HEK293 (cell line): ENCODE results near the gene VIPR2.

Experiments
- CTCF ChIA-PET: fragments of 350-600 bp; formaldehyde crosslinking; extraction: SDS; loops from one replicate; lab custom pipeline; 2021; ENCODE audit warnings: antibody characterized with exemption; lab: Yijun Ruan, JAX
- POLR2A ChIA-PET: fragments of 300-600 bp; formaldehyde crosslinking; extraction: SDS; loops from one replicate; lab custom pipeline; 2020; ENCODE audit warnings: antibody characterized with exemption, inconsistent platforms; lab: Yijun Ruan, JAX
- H3K27ac ChIP-seq: fragments of 200-500 bp; sonication (Bioruptor generic); 2 replicates; pipeline ENCODE4 v1.5.1; 2014; ENCODE audit warnings: low read depth, low read length, control low read depth, inconsistent platforms; ENCODE audit errors: extremely low read depth
- H3K36me3 ChIP-seq, 2 experiments: fragments of 200-500 bp in 1 of 2; sonication (Bioruptor generic) in 1 of 2; 1 replicate in 1 of 2; 2 replicates in 1 of 2; pipeline ENCODE4 v1.5.1; 2014 to 2017; ENCODE audit warnings: inconsistent platforms in 2 of 2, low read length in 2 of 2; ENCODE audit not compliant: control insufficient read depth in 2 of 2, insufficient read depth in 1 of 2
- H3K4me1 ChIP-seq: fragments of 200-500 bp; sonication (Bioruptor generic); 2 replicates; pipeline ENCODE4 v1.5.1; 2014; ENCODE audit warnings: mild to moderate bottlenecking, low read length, inconsistent platforms; ENCODE audit not compliant: control insufficient read depth, insufficient read depth
- H3K4me3 ChIP-seq: 2 replicates; pipeline ENCODE4 v1.5.1; 2011; ENCODE audit warnings: low read depth, mild to moderate bottlenecking, control low read depth, low read length, moderate library complexity
- H3K9me3 ChIP-seq: fragments of 200-500 bp; sonication (Bioruptor generic); 2 replicates; pipeline ENCODE4 v1.5.1; 2014; ENCODE audit warnings: low read depth, low read length, inconsistent platforms; ENCODE audit not compliant: control insufficient read depth, insufficient read depth
- ELK4 ChIP-seq: IDR thresholded peaks from 2 replicates; pipeline ENCODE4 v1.6.1; 2011; ENCODE audit warnings: mild to moderate bottlenecking, low read depth, low read length, borderline replicate concordance
- FEZF1 ChIP-seq: fragments of 450-650 bp; formaldehyde crosslinking; IDR thresholded peaks from 2 replicates; pipeline ENCODE4 v1.5.1; 2016; ENCODE audit warnings: missing biosample characterization, missing genetic modification characterization
- HOXD13 ChIP-seq: sonication (generic); formaldehyde crosslinking; IDR thresholded peaks from 2 replicates; pipeline ENCODE4 v1.8.0; 2022; ENCODE audit warnings: missing genetic modification reagents, borderline replicate concordance
- KLF1 ChIP-seq: fragments of 450-650 bp; formaldehyde crosslinking; IDR thresholded peaks from 2 replicates; pipeline ENCODE4 v1.5.1; 2016; ENCODE audit warnings: missing biosample characterization, missing genetic modification characterization
- PRDM6 ChIP-seq: fragments of 450-650 bp; formaldehyde crosslinking; IDR thresholded peaks from 2 replicates; pipeline ENCODE4 v1.5.1; 2017; ENCODE audit warnings: missing biosample characterization, missing genetic modification characterization
- RBAK ChIP-seq: fragments of 450-650 bp; formaldehyde crosslinking; IDR thresholded peaks from 2 replicates; pipeline ENCODE4 v1.5.1; 2016; ENCODE audit warnings: missing biosample characterization, missing genetic modification characterization
- REST ChIP-seq: fragments of 450-650 bp; formaldehyde crosslinking; IDR thresholded peaks from 2 replicates; pipeline ENCODE4 v1.5.1; 2016; ENCODE audit warnings: missing biosample characterization, missing genetic modification characterization
- ZBTB49 ChIP-seq: fragments of 450-650 bp; formaldehyde crosslinking; IDR thresholded peaks from 2 replicates; pipeline ENCODE4 v1.5.1; 2016; ENCODE audit warnings: missing biosample characterization, missing genetic modification characterization, low read depth
- ZNF112 ChIP-seq: fragments of 450-650 bp; formaldehyde crosslinking; IDR thresholded peaks from 2 replicates; pipeline ENCODE4 v1.5.0; 2017; ENCODE audit warnings: missing biosample characterization, missing genetic modification characterization
- ZNF202 ChIP-seq: fragments of 450-650 bp; formaldehyde crosslinking; IDR thresholded peaks from 2 replicates; pipeline ENCODE4 v1.5.1; 2016; ENCODE audit warnings: missing biosample characterization, missing genetic modification characterization, borderline replicate concordance
- ZNF239 ChIP-seq: fragments of 450-650 bp; formaldehyde crosslinking; IDR thresholded peaks from 2 replicates; pipeline ENCODE4 v1.5.1; 2016; ENCODE audit warnings: missing biosample characterization, missing genetic modification characterization
- ZNF248 ChIP-seq: fragments of 450-650 bp; formaldehyde crosslinking; IDR thresholded peaks from 2 replicates; pipeline ENCODE4 v1.5.1; 2017; ENCODE audit warnings: missing biosample characterization, missing genetic modification characterization
- ZNF366 ChIP-seq: fragments of 450-650 bp; formaldehyde crosslinking; conservative IDR thresholded peaks from 2 replicates; pipeline ENCODE4 v1.5.1; 2016; ENCODE audit warnings: missing biosample characterization, missing genetic modification characterization
- ZNF37A ChIP-seq: fragments of 450-650 bp; IDR thresholded peaks from 2 replicates; pipeline ENCODE4 v1.5.1; 2018; ENCODE audit warnings: missing biosample characterization, missing genetic modification characterization
- ZNF513 ChIP-seq: fragments of 450-650 bp; IDR thresholded peaks from 2 replicates; pipeline ENCODE4 v1.5.1; 2018; ENCODE audit warnings: missing biosample characterization, missing genetic modification characterization
- ZNF629 ChIP-seq: fragments of 450-650 bp; formaldehyde crosslinking; IDR thresholded peaks from 2 replicates; pipeline ENCODE4 v1.5.1; 2017; ENCODE audit warnings: missing biosample characterization, missing genetic modification characterization
- ZNF654 ChIP-seq: fragments of 450-650 bp; formaldehyde crosslinking; IDR thresholded peaks from 2 replicates; pipeline ENCODE4 v1.5.1; 2016; ENCODE audit warnings: low read depth, missing biosample characterization, missing genetic modification characterization
- TF ChIP-seq, protein P1 (sequence below): fragments of 450-650 bp; formaldehyde crosslinking; conservative IDR thresholded peaks from 2 replicates; pipeline ENCODE4 v1.5.1; 2016; ENCODE audit warnings: low read depth, missing biosample characterization, missing genetic modification characterization

The VIPR2 gene

DNA sequence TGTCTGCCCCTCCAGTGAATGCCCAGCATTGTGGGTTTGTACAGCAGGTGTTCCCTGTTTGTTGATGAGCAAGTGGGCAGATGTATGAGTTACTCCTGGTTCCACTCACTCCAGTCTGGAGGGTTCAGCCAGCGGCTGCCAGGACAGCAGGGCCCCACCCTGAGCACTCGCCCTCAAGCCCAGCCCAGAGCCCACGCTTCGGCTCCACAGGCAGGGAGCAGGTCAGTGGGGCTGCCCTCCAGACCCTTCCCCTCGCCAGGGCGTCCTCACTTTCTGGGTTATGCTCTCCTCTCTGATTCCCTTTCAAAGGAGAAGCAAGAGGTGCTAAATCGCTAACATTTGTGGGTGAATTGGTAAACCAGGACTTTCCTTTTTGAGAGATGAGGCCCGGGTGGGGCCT lies 4.8 kb upstream of the VIPR2 start (continued):
- TF ChIP-seq ELK4 (no peak), FEZF1 (tag by site-specific recombination) (no peak), PRDM6 (no peak)
- TF ChIP-seq, all 188 proteins: peak for 0

DNA sequence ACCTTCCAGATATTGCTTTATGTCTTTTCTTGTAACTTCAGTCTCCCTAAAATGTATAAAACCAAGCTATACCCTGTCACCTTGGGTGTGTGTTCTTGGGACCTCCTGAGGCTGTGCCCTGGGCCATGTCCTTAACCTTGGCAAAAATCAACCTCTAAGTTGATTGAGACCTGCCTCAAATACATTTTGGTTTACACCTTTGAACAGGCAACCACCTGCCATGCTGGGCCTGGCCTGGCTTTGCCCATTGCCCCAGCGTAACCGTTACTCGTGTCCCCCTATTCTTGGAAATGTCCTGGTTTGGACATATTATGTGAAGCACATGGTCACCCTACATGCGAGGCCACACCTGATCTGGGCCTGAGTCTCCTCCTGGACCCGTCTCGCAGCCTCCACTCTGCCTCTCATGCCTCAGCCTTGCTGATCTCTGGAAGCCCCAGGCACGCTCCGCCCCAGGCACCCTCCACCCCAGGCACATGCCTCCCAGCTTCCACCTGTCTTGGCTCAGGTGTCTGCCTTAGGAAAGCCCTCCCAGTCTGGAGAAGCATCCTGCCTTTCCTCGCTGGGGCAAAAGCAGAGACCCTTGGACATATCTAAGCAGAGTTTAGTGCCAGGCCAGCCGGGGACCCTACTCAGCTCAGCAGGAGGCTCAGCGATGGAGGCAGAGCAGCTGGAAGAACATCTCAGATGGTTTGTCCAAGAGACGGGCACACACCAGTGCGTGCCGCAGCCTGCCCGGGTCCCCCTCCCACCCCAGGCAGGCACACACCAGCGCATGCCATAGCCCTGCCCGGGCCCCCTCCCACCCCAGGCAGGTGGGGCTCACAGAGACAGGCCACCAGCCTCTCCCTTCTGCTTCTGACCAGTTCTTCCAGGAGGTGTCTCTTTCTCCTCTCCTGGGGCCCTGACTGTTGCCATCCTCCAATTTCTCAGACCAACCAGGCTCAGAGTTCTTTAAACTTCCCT lies 4.0 kb upstream of the VIPR2 start:
- POLR2A ChIA-PET, result no interaction called here
- Histone ChIP-seq H3K36me3 (no peaks in the 10 kb centered on the region), H3K27ac (no peak overlapping the region), H3K4me3 (no peak overlapping the region), H3K4me1 (no peaks in the 10 kb centered on the region), H3K9me3 (no peaks in the 10 kb centered on the region)
- CTCF ChIA-PET, result no interaction called here
- TF ChIP-seq ZNF202 (tag by site-specific recombination), result no peak
- TF ChIP-seq KLF1 (tag by site-specific recombination), result no peak
- TF ChIP-seq ZNF654 (tag by site-specific recombination), result no peak

DNA sequence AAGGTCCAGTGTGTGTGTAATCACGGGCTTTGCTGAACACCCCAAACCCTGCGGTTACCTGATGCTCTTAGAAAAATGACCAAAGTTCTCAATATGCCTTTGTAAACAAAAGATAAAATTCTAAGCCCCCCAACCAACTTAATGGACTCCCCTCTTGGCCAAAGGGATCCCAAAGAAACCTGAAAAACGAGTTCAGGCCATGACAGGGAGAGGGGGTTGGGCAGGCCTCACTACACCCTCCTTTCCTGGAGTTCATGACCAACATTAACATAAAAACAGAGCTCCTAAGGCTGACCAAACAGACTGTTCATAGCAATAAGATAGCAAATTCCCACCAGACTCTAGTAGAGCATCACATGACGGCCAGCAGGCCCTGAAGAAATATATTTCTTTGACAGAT lies 3.0 kb upstream of the VIPR2 start:
- POLR2A ChIA-PET, result no interaction called here
- no peak overlapping the region for H3K27ac ChIP-seq
- CTCF ChIA-PET, result no interaction called here
- H3K4me1 ChIP-seq, result no peaks in the 10 kb centered on the region
- no peaks in the 10 kb centered on the region for H3K36me3 ChIP-seq
- no peak overlapping the region for H3K4me3 ChIP-seq
- H3K9me3 ChIP-seq, result no peaks in the 10 kb centered on the region
- TF ChIP-seq ZNF37A (tag by site-specific recombination) (no peak), REST (tag by site-specific recombination) (no peak), ZNF366 (tag by site-specific recombination) (no peak), KLF1 (tag by site-specific recombination) (no peak), ZNF112 (tag by site-specific recombination) (no peak), RBAK (tag by site-specific recombination) (no peak), ZBTB49 (tag by site-specific recombination) (no peak), HOXD13 (CRISPR knock-in tag) (no peak), ZNF239 (no peak), ZNF513 (tag by site-specific recombination) (no peak), ZNF248 (tag by site-specific recombination) (no peak), ZNF629 (tag by site-specific recombination) (no peak)
- TF ChIP-seq, protein P1, sequence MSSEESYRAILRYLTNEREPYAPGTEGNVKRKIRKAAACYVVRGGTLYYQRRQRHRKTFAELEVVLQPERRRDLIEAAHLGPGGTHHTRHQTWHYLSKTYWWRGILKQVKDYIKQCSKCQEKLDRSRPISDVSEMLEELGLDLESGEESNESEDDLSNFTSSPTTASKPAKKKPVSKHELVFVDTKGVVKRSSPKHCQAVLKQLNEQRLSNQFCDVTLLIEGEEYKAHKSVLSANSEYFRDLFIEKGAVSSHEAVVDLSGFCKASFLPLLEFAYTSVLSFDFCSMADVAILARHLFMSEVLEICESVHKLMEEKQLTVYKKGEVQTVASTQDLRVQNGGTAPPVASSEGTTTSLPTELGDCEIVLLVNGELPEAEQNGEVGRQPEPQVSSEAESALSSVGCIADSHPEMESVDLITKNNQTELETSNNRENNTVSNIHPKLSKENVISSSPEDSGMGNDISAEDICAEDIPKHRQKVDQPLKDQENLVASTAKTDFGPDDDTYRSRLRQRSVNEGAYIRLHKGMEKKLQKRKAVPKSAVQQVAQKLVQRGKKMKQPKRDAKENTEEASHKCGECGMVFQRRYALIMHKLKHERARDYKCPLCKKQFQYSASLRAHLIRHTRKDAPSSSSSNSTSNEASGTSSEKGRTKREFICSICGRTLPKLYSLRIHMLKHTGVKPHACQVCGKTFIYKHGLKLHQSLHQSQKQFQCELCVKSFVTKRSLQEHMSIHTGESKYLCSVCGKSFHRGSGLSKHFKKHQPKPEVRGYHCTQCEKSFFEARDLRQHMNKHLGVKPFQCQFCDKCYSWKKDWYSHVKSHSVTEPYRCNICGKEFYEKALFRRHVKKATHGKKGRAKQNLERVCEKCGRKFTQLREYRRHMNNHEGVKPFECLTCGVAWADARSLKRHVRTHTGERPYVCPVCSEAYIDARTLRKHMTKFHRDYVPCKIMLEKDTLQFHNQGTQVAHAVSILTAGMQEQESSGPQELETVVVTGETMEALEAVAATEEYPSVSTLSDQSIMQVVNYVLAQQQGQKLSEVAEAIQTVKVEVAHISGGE (tag by site-specific recombination), result no peak
